DMS 273 (cell line): ENCODE data around the gene ASMTL.
"Not testable (repeated sequence)": the region's sequence is repeated elsewhere in the genome, so short reads cannot be mapped to it uniquely, and the experiment has no call there.

Experiments
- DNase-seq: peaks from one replicate; lab custom pipeline; 2025; ENCODE audit not compliant: unreplicated experiment; lab: John Stamatoyannopoulos, UW

ASMTL gene

DNA sequence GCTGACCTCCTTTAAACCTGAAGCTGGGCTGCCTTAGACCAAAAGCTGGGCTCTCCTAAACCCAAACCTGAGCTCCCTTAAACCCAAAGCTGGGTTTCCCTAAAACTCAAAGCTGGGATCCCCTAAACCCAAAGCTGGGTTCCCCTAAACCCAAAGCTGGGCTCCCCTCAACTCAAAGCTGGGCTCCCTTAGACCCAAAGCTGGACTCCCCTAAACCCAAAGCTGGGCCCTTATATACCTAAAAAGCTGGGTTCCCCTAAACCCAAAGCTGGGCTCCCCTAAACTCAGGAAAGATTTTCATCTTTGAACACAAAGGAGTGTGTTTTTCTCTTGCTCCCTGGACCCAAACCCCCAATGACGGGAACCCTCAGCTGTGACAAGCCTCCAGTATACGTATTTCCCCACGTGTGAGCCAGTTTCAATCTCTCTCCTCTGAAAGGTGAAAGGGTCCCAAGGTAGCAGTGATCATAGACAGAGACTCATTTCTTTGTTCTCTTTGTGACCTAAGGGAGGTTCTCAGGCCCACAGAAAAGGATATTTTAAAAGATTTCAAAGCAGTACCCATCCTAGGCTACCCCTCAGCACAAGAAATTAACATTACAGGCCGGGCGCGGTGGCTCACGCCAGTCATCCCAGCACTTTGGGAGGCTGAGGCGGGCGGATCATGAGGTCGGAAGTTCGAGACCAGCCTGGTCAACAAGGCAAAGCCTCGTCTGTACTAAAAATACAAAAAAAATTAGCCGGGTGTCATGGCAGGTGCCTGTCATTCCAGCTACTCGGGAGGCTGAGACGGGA lies 31.3 kb upstream of the ASMTL start:
- DNase-seq = no peak

DNA sequence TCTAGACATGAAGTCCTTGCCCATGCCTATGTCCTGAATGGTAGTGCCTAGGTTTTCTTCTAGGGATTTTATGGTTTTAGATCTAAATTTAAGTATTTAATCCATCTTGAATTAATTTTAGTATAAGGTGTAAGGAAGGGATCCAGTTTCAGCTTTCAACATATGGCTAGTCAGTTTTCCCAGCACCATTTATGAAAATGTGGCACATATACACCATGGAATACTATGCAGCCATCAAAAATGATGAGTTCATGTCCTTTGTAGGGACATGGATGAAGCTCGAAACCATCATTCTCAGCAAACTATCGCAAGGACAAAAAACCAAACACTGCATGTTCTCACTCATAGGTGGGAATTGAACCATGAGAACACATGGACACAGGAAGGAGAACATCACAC lies 29.8 kb upstream of the ASMTL start:
- DNase-seq = not testable (repeated sequence)

DNA sequence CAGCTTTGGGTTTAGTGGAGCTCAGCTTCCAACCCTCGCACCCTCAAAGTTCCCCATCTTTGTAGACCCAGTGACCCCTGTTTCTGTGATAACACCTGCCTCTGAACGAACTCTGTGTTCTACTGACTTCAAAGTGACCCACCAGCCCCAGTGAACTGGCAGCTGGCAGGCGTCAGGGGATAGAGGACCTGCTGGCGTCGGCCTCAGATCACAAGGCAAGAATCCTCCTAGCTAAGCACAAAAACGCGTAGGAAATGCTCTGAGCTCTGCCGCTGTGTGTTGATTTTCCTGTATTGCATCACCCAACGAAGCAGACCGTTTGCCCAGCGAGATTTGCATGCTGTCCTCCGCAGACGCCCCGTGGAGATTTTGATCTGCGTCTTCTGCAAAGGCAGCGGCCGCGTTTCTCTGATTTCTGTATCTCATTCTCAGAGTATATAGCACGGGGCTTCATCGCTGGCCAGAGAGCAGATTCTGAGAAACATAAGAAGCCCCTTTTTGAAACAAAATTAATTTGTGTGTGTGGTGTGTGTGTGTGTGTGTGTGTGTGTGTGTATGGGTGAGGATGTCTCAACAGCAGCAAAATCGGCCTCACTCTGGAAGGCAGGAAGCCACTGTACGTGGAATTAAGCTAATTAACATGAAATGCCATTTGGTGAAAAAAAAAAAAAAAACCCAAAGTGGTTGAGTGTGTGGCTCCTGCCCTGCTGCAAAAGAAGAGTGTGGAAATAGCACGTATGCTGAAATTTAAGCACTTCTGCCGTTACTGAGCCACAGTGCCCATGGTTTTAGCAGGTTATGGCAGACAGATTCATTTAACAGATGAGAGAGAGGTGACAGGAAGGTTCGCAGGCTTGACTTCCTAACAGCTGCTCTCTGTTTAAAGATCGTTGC lies 29.2 kb upstream of the ASMTL start:
- DNase-seq = no peak

DNA sequence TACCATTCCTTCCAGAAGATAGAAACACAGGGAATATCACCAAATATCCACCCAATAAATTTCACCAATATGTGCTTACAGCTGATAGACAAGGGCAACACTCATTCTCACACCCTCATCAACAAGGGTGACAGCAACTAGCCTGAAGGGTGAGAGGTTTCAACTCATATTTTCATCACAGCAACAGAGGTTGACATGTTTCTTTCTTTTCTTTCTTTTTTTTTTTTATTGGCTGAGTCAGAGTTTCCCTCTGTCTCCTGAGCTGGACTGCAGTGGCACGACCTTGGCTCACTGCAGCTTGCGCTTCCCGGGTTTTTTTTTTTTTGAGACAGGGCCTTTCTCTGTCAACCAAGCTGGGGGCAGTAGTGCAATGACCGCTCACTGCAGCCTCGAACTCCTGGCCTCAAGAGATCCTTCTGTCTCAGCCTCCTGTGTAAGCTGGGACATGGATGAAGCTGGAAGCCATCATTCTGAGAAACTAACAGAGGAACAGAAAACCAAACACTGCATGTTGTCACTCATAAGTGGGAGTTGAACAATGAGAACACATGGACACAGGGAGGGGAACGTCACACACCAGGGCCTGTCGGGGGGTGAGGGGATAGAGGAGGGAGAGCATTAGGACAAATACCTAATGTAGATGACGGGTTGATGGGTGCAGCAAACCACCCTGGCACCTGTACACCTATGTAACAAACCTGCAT lies 27.5 kb upstream of the ASMTL start:
- DNase-seq = no peak

DNA sequence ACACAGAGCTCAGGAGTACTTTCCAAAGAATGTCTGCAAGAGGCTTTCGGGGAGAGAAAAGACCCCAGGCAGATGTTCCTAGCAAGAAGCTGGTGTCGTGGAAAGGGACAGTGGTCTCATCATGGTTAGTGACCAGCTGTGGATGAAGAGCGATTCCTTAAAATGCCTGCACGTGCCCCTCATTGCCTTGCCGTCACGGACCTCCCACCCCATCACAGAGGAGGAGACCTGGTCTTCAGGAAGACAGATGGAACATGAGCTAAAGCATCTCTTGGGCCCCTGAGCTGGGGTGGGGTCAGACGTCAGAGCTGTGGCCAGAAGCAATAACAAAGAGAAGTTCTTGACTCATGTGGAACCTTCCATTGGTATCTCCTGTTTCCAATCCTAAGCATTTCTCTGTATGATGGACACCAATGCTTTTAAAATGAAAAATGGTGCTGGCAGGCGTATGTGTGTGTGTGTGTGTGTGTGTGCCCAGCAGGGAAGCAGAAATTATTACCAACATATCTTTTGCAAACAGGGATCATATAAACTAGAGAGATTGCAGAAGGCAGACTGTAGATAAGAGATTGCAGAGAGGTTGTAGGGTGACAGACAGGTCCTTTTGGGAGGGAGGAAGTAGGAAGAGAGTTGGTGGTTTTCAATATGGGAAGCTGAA lies 25.2 kb upstream of the ASMTL start:
- DNase-seq = no peak

GRCh38 chrX:1477229-1477628 lies 24.5 kb upstream of the ASMTL start:
- no peak for DNase-seq

GRCh38 chrX:1476682-1477081 lies 24.0 kb upstream of the ASMTL start:
- no peak for DNase-seq

DNA sequence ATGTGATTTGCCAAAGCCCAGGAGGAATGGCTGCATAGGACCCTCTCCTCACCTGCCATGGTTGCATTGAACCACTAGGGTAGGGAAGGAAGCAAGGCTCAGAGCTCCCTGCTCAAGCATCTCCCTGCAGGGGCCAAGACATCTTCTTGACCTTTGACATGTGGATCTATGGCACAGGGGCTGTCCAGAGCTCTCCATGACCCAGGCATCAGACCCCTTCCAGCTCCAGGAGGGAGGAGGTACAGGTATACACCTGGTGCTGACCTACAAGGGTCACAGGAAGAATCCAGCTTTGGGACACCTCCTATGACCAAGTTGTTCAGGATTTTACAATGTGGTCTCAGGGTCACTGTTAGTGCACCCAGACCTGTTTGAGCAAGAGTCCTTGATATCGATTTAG lies 23.2 kb upstream of the ASMTL start:
- DNase-seq = no peak

DNA sequence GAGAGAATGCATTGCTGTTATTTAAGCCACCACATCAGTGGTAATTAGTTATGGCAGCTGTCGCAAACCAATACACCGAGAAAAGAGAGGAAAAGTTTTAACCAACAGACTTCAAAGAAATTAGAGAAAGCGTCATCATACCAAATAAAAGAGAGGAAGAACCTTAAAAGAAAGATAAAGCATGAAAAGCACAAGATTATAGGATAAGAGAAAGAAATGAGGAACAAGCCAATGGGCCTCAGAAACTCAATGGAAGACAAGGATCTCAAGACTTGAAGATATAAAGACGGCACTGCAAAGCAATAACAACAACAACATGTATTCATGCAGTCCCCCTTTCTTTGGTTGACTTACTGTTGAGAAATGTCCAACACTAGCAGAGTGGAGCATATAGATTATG lies 22.8 kb upstream of the ASMTL start:
- DNase-seq = no peak

- not testable (repeated sequence) for DNase-seq
Measured at GRCh38 chrX:1474593-1474992, 21.9 kb upstream of the ASMTL start.

DNA sequence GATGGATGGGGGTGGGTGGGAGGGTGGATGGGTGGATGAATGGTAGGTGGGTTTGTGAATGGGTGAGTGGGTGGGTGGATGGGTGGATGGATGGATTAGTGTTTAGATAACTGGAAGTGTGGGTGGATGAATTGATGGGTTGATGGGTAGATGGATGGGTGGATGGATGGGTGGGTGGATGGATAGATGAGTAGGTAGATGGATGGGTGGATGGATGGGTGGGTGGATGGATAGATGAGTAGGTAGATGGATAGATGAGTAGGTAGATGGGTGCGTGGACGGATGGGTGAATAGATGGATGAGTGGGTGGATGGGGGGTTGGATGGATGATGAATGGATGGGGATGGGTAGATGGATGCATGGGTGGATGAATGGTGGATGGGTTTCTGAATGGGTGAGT lies 20.3 kb upstream of the ASMTL start:
- DNase-seq = no peak

GRCh38 chrX:1468250-1468772 lies 15.6 kb upstream of the ASMTL start:
- DNase-seq = peak; percentile 72

DNA sequence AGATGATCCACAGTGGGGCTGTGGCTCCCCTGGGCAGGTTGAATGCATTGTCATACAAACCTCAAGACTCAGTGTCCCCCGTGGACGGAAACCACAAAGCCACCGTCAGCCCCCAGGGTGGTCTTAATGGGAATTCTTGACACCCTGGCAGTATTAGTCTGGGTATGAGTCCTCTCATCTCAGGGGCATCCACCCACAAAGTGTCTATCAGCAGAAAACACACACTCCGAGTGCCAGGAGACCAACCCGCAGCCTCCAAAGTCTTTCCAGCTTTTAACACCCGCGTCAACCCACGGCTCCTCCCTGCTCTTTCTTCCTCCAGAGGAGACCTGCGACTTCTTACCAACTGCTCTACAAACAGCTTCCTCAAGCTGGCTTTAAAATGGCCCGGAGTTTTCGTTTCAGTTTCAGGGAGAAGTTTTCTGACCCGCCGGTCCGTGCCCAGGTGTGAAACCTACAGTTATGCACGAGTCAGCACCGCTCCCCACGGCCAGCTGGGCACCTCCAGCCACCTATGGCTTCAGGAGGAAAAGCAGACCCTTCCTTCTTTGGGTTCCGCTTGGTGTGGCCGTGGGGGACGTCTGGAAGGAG lies 14.4 kb upstream of the ASMTL start:
- DNase-seq = no peak

DNA sequence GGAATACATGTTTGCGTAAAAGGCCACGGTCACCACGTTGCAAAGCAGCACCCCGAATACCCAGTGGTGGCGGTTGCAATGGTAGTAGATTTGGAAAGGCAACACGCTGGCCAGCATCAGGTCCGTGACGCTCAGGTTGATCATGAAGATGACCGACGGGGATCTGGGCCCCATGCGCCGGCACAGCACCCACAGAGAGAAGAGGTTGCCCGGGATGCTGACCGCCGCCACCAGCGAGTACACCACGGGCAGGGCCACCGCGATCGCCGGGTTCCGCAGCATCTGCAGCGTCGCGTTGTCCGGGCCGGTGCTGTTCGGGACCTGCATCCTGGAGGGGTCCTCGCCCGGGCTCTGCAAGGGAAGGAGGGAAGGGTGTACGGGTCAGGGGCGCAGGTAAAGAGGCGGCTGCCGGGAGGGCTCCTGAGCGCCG lies 13.5 kb upstream of the ASMTL start:
- DNase-seq = no peak

- DNase-seq = peak; percentile 66
Measured at GRCh38 chrX:1465286-1466231, 12.8 kb upstream of the ASMTL start.

- DNase-seq = no peak
Measured at GRCh38 chrX:1464971-1465285, 12.2 kb upstream of the ASMTL start.

GRCh38 chrX:1464041-1464970 lies 11.6 kb upstream of the ASMTL start:
- DNase-seq = no peak

DNA sequence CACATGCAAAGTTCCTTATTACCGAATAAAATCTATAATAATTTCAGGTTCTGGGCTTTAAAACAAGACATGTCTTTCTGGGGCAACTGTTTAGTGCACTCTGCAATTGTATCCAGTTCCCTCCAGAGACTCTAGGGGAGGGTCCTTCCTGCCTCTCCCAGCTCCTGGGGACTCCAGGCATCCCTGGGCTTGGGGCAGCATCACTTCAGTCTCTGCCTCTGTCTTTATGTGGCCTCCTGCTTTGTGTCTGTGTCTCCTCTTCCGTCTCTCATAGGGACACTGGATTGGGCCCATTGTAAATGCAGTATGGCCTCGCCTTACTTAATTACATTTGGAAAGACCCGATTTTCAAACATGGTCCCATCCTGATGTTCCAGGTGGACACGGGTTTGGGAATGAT lies 10.9 kb upstream of the ASMTL start:
- no peak for DNase-seq
